ENCODE data around the gene PTPRM.

Gene PTPRM

GRCh38 chr18:8376113-8376512, 809.0 kb downstream of the PTPRM start:
- no peak for DNase-seq (ENCODE audit: low read depth, low spot score)
- no peaks in the 10 kb centered on the region for H3K9me3 ChIP-seq (ENCODE audit: insufficient read depth, low read length)
- H3K4me1 ChIP-seq (ENCODE audit: insufficient read depth, insufficient read length): no peaks in the 10 kb centered on the region
- no peak overlapping the region for H3K4me3 ChIP-seq (ENCODE audit: insufficient read length, low read depth)
- TF ChIP-seq SUZ12 (IDR thresholded peaks at IDR 0.05; ENCODE audit: extremely low read depth, insufficient read depth, insufficient read length) (no peak), ZNF274 (IDR thresholded peaks at IDR 0.05; ENCODE audit: low read depth, low read length) (no peak), YY1 (IDR thresholded peaks at IDR 0.05; ENCODE audit: insufficient read depth, insufficient read length) (no peak)
- H3K27me3 ChIP-seq (ENCODE audit: insufficient read depth, insufficient read length): no peaks in the 10 kb centered on the region
- H3K9ac ChIP-seq (ENCODE audit: insufficient read length, low read depth): no peak overlapping the region
- no peaks in the 10 kb centered on the region for H3K36me3 ChIP-seq (ENCODE audit: insufficient read depth, insufficient read length, low read length)

DNA sequence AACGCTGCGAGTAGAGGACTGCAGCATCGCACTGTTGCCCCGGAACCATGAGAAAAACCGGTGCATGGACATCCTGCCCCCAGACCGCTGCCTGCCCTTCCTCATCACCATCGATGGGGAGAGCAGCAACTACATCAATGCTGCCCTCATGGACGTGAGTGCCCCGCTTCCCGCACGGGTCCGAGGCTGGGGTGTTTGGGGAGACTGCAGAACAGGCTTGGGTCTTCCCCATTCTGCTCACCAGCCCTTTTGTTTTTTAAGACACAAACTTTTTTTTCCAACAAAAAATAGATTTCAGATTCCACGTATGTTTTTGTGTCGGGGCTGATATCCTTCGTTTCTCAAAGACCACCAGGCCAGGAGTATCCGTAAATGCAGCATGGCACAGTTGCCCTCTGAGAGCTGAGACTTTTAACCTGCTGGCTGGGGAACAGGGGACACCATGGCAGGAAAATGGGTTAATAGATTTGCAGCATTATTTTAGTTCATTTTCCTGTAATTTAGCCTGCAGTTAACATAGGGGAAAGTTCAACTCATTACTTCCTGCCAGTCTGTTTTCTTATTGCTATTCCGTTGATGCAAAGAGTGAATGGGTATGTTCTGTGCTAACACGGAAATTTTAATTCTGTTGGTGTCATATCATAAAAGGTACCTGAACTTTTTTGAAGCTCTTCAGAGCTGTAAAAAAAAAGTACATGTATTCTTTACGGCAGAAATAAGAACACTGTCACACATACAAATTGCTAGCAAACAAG, 812.2 kb downstream of the PTPRM start:
- DNase-seq (ENCODE audit: low read depth, low spot score): no peak
- no peaks in the 10 kb centered on the region for H3K36me3 ChIP-seq (ENCODE audit: insufficient read depth, insufficient read length, low read length)
- H3K9me3 ChIP-seq (ENCODE audit: insufficient read depth, low read length): no peaks in the 10 kb centered on the region
- H3K4me1 ChIP-seq (ENCODE audit: insufficient read depth, insufficient read length): no peaks in the 10 kb centered on the region
- TF ChIP-seq SUZ12 (IDR thresholded peaks at IDR 0.05; ENCODE audit: extremely low read depth, insufficient read depth, insufficient read length) (no peak), YY1 (IDR thresholded peaks at IDR 0.05; ENCODE audit: insufficient read depth, insufficient read length) (no peak), ZNF274 (IDR thresholded peaks at IDR 0.05; ENCODE audit: low read depth, low read length) (no peak)
- no peaks in the 10 kb centered on the region for H3K27me3 ChIP-seq (ENCODE audit: insufficient read depth, insufficient read length)
- no peak overlapping the region for H3K4me3 ChIP-seq (ENCODE audit: insufficient read length, low read depth)
- H3K9ac ChIP-seq (ENCODE audit: insufficient read length, low read depth): no peak overlapping the region

GRCh38 chr18:8380006-8380405, 812.9 kb downstream of the PTPRM start:
- no peaks in the 10 kb centered on the region for H3K27me3 ChIP-seq (ENCODE audit: insufficient read depth, insufficient read length)
- no peaks in the 10 kb centered on the region for H3K9me3 ChIP-seq (ENCODE audit: insufficient read depth, low read length)
- H3K36me3 ChIP-seq (ENCODE audit: insufficient read depth, insufficient read length, low read length): no peaks in the 10 kb centered on the region
- no peak overlapping the region for H3K4me3 ChIP-seq (ENCODE audit: insufficient read length, low read depth)
- TF ChIP-seq YY1 (IDR thresholded peaks at IDR 0.05; ENCODE audit: insufficient read depth, insufficient read length): no peak
- TF ChIP-seq ZNF274 (IDR thresholded peaks at IDR 0.05; ENCODE audit: low read depth, low read length): no peak
- TF ChIP-seq SUZ12 (IDR thresholded peaks at IDR 0.05; ENCODE audit: extremely low read depth, insufficient read depth, insufficient read length): no peak
- no peak overlapping the region for H3K9ac ChIP-seq (ENCODE audit: insufficient read length, low read depth)
- no peaks in the 10 kb centered on the region for H3K4me1 ChIP-seq (ENCODE audit: insufficient read depth, insufficient read length)
- no peak for DNase-seq (ENCODE audit: low read depth, low spot score)

DNA sequence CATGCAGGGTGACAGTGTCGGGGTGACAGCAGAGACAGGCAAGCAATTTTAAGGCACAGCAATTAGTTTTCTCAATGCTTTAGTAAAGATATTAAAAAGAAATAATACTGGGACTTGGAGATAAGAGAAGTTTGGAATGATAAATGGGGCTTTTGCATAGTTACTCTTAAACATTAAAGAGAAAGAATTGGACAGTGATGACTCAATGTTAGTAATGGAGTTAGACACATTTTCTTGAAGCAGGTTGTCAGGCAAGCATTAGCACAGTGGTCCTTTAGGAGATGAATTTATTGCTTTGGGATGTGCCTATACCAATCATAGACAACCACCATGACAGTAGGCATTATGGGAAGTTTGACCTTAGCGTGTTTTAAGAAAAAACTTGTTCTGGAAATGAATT, 813.8 kb downstream of the PTPRM start:
- Histone ChIP-seq H3K36me3 (ENCODE audit: insufficient read depth, insufficient read length, low read length) (peaks cover 2% of the 10 kb centered on the region), H3K9me3 (ENCODE audit: insufficient read depth, low read length) (no peaks in the 10 kb centered on the region), H3K27me3 (ENCODE audit: insufficient read depth, insufficient read length) (no peaks in the 10 kb centered on the region), H3K4me1 (ENCODE audit: insufficient read depth, insufficient read length) (no peaks in the 10 kb centered on the region), H3K9ac (ENCODE audit: insufficient read length, low read depth) (no peak overlapping the region), H3K4me3 (ENCODE audit: insufficient read length, low read depth) (no peak overlapping the region)
- DNase-seq (ENCODE audit: low read depth, low spot score): no peak
- TF ChIP-seq YY1 (IDR thresholded peaks at IDR 0.05; ENCODE audit: insufficient read depth, insufficient read length): no peak
- no peak for TF ChIP-seq ZNF274 (IDR thresholded peaks at IDR 0.05; ENCODE audit: low read depth, low read length)
- TF ChIP-seq SUZ12 (IDR thresholded peaks at IDR 0.05; ENCODE audit: extremely low read depth, insufficient read depth, insufficient read length): no peak

GRCh38 chr18:8381821-8382459, 814.8 kb downstream of the PTPRM start:
- no peak for DNase-seq (ENCODE audit: low read depth, low spot score)
- TF ChIP-seq YY1 (IDR thresholded peaks at IDR 0.05; ENCODE audit: insufficient read depth, insufficient read length): no peak
- no peak for TF ChIP-seq SUZ12 (IDR thresholded peaks at IDR 0.05; ENCODE audit: extremely low read depth, insufficient read depth, insufficient read length)
- TF ChIP-seq ZNF274 (IDR thresholded peaks at IDR 0.05; ENCODE audit: low read depth, low read length): no peak
- H3K9ac ChIP-seq (ENCODE audit: insufficient read length, low read depth): no peak overlapping the region
- H3K9me3 ChIP-seq (ENCODE audit: insufficient read depth, low read length): no peaks in the 10 kb centered on the region
- no peak overlapping the region for H3K4me3 ChIP-seq (ENCODE audit: insufficient read length, low read depth)
- H3K36me3 ChIP-seq (ENCODE audit: insufficient read depth, insufficient read length, low read length): peaks cover 2% of the 10 kb centered on the region
- H3K4me1 ChIP-seq (ENCODE audit: insufficient read depth, insufficient read length): no peaks in the 10 kb centered on the region
- no peaks in the 10 kb centered on the region for H3K27me3 ChIP-seq (ENCODE audit: insufficient read depth, insufficient read length)

DNA sequence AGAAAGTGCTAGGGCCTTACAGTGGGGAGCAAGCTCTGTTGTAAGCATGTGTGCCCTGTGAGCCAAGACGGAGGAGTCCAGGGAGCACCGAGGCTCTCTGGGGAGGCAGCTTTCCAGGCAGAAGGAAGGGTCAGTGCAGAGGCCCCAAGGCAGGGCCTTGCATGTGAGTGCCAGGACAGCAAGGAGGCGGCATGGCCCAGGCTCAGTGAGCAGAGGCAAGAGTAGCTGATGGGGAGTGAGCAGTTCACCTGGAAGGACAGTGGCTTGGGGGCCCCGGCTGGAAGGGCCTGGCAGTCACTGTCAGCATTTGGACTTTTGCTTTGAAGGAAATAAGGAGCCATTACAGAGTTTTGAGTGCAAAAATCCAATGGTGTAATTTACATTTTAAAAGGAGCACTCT, 818.3 kb downstream of the PTPRM start:
- Histone ChIP-seq H3K27me3 (ENCODE audit: insufficient read depth, insufficient read length) (no peaks in the 10 kb centered on the region), H3K9ac (ENCODE audit: insufficient read length, low read depth) (no peak overlapping the region), H3K4me1 (ENCODE audit: insufficient read depth, insufficient read length) (no peaks in the 10 kb centered on the region), H3K9me3 (ENCODE audit: insufficient read depth, low read length) (no peaks in the 10 kb centered on the region; the same call in 1 of the 2 replicates), H3K36me3 (ENCODE audit: insufficient read depth, insufficient read length, low read length) (peaks cover 8% of the 10 kb centered on the region), H3K4me3 (ENCODE audit: insufficient read length, low read depth) (no peak overlapping the region)
- no peak for TF ChIP-seq ZNF274 (IDR thresholded peaks at IDR 0.05; ENCODE audit: low read depth, low read length)
- TF ChIP-seq SUZ12 (IDR thresholded peaks at IDR 0.05; ENCODE audit: extremely low read depth, insufficient read depth, insufficient read length): no peak
- no peak for TF ChIP-seq YY1 (IDR thresholded peaks at IDR 0.05; ENCODE audit: insufficient read depth, insufficient read length)
- no peak for DNase-seq (ENCODE audit: low read depth, low spot score)

DNA sequence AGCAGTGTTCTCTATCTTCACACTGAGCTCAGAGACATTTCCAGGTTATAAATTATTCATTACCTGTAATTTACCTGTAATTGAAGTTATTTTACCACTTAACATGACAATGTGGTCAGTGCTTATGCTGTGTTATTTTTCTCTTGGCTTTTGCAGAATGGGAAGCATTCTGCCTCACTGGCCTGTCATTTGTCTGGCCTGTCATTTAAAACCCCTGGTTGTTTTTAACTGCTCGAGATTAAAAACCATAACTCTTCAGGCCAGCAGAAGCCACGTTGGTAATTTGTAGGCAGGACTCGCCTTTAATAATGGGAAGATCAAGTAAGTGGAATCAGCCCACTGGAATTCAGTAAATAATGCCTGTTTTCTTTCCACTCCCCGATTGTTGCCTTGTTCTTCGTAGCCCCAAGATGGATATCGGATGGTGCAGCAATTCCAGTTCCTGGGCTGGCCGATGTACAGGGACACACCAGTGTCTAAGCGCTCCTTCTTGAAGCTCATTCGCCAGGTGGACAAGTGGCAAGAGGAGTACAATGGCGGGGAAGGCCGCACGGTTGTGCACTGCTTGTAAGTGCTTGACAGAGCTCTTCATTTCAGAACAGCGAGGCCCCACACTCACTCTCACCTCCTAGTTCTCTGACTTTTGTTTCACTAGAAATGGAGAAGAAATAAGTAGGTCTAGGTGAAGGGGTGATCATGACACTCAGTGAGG, 819.7 kb downstream of the PTPRM start:
- peaks cover 8% of the 10 kb centered on the region for H3K36me3 ChIP-seq (ENCODE audit: insufficient read depth, insufficient read length, low read length)
- H3K27me3 ChIP-seq (ENCODE audit: insufficient read depth, insufficient read length): no peaks in the 10 kb centered on the region
- H3K4me3 ChIP-seq (ENCODE audit: insufficient read length, low read depth): no peak overlapping the region
- no peak for TF ChIP-seq YY1 (IDR thresholded peaks at IDR 0.05; ENCODE audit: insufficient read depth, insufficient read length)
- no peak for TF ChIP-seq SUZ12 (IDR thresholded peaks at IDR 0.05; ENCODE audit: extremely low read depth, insufficient read depth, insufficient read length)
- no peak for TF ChIP-seq ZNF274 (IDR thresholded peaks at IDR 0.05; ENCODE audit: low read depth, low read length)
- H3K9ac ChIP-seq (ENCODE audit: insufficient read length, low read depth): no peak overlapping the region
- H3K9me3 ChIP-seq (ENCODE audit: insufficient read depth, low read length): no peaks in the 10 kb centered on the region; the same call in 1 of the 2 replicates
- H3K4me1 ChIP-seq (ENCODE audit: insufficient read depth, insufficient read length): no peaks in the 10 kb centered on the region
- DNase-seq (ENCODE audit: low read depth, low spot score): no peak
